GM21423 (cell line): ENCODE results near the gene CLSTN1.
"Not testable (repeated sequence)": the region's sequence is repeated elsewhere in the genome, so short reads cannot be mapped to it uniquely, and the experiment has no call there.

Experiments used
- ATAC-seq: cut with Tn5 transposase; IDR thresholded peaks from one replicate; pipeline ENCODE4 v1.9.1; 2021; ENCODE audit warnings: mild to moderate bottlenecking, moderate library complexity; ENCODE audit not compliant: unreplicated experiment

Gene CLSTN1

DNA sequence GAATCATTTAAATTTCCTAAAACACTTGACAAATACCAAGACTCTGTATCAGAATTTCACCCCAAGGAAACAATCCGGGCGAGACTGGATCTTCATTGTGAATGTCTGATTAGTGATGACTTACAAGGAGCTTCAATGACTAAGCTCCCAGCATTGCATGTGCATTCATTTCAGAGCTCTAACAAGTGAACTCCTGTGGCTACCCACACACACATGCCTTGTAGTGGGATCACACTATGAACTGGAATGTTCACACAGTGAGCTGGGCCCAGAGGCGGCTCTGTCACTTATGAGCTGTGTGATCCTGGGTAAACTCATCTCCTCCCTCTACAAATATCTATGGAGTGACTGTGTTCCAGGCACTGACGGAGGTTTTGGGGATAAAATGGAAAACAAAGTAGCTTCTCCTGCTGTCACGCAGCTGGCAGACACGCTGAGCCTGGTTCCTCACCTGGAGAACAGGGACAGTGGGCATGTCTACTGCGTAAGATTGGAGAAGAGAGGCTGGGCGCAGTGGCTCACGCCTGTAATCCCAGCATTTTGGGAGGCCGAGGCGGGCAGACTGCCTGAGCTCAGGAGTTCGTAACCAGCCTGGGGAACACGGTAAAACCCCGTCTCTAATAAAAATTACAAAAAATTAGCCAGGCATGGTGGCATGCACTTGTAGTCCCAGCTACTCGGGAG lies 56.9 kb downstream of the CLSTN1 start:
- no peak for ATAC-seq

DNA sequence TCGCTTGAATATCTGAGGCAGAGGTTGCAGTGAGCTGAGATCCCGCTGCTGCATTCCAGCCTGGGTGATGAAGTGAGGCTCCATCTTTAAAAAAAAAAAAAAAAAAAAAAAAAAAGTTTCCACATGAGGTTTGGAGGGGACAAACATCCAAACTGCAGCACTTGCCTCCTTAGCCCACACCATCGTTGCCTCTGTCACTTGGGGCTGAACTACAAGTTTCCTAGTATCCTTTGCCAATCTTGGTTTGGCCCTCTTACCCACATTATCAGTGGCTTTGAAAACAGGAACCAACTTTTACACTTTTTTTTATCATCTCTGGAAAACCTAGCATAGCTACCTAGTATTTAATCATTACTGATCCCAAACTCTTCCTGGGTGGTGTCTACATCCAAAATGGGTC lies 59.2 kb downstream of the CLSTN1 start:
- no peak for ATAC-seq

DNA sequence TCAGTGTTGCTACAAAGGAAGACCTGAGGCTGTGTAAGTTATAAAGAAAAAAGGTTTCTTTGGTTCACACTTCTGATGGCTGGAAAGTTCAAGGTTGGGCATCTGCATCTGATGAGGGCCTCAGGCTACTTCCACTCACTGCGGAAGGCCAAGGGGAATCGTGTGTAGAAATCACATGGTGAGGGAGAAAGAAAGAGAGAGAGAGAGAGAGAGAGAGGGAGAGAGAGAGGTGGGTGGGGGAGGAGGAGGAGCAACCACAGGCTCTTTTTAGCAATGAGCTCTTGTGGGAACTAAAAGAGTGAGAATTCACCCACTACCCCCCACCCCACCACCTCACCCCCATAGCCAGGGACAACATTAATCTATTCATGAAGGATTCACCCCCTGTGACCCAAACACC lies 59.9 kb downstream of the CLSTN1 start:
- ATAC-seq: no peak

DNA sequence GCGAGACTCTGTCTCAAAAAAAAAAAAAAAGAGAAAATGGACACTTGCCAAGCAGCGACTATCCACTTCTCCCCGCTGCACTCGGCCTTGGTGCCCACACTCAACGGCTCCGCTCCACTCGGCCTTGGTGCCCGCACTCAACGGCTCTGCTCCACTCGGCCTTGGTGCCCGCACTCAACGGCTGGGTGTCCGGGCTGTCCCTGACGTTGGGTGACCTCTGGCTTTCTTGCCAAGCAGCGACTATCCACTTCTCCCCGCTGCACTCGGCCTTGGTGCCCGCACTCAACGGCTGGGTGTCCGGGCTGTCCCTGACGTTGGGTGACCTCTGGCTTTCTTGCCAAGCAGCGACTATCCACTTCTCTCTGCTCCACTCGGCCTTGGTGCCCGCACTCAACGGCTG lies 61.3 kb downstream of the CLSTN1 start:
- not testable (repeated sequence) for ATAC-seq

DNA sequence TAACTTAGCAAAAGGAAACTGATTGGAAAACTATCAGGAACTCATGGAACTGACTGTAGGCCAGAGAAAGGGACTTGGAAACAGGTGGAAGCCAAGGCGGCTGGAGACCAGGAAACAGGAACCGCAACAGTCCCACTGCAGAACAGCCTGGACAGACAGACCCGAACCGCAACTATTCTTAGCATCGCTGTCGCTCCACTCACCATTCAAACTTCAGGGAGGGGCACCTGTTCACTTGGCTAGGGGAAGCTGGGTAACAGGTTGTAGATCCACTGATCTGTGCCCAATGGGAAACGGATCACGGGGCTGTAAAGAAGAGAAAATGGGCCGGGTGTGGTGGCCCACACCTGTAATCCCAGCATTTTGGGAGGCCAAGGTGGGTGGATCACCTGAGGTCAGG lies 61.9 kb downstream of the CLSTN1 start:
- no peak for ATAC-seq

DNA sequence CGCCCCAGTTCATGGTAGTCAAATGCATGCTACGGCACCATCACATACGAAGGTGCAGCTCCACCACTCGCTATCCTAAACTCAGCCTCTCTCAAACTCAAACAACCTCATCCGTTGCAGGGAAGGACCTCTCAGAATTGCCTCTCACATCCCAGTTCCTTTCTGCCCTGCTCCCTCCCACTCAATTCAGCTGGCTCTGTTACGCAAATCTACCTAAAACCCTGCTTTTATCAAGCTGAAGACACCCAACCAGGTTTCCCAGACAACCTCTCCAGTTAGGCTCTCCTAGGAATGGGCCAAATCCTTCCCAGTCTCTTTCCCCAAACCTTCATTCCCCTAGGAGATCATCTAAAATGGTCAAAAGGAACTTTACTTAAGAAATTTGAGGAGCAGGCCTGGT lies 62.9 kb downstream of the CLSTN1 start:
- ATAC-seq: no peak

DNA sequence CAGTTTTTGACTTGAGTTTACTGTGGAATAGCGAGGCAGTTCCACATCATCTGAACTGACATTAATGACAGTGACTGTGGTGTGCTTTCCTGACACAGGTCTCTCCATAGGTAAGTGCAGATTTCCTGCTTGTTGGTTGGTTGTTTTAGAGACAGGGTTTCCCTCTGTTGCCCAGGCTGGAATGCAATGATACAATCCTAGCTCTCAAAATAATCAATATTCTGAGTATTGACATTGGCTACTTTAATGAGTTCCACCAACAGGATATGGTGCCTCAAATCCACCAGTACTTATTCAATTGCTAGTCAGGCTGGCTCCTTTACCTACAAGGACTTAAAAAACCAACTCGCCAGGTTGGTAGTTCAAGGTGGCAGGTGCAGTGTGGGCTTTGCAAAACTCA lies 63.8 kb downstream of the CLSTN1 start:
- ATAC-seq: no peak

DNA sequence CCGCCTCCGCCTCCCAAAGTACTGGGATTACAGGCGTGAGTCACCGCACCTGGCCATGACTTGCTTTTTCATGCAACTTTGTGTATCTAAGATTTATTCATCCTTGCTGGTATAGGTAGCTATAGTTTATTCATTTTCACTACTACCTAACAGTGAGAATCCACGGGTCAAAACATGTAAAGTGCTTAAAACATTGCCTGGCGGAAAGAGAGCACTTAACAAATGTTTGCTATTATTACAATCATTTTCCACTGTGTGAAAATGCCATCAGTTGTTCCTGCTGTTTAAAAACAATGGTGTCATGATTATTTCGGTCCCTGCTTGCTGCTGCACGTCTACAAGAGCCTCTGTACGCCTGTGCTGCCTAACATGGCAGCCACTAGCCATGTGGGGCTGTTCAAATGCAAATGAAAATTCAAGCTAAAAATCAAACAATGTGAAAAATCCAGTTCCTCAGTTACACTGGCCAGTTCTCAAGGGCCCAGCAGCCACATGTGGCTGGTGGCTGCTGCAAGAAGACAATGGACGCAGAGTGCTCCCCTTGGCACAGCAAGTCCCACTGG lies 65.1 kb downstream of the CLSTN1 start:
- ATAC-seq: no peak

DNA sequence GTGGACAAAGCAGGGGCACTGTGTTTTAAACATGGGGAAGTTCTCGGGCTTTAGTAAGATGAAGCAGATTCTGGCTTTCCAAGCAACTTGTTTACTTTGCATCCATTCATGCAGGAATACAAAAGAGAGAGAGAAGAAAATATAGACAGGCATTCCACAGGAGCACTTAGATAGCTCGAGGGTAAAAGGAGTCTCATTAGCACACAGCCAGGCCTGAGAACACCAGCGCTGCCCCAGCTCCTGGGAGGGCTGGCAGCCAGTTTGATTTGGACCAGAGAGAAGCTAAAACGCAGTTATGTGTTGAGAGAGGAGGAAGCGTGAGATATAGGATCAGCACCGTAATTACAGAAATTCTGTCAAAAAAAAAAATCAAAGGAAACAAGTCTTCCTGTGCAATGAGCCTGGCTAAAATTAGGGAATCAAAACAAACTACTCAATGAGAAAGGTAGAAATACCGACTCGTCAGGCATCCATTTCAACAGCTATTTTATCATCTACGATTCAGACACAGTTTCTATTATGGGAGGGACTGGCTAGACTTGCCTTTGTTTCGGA lies 68.2 kb downstream of the CLSTN1 start:
- ATAC-seq: no peak

DNA sequence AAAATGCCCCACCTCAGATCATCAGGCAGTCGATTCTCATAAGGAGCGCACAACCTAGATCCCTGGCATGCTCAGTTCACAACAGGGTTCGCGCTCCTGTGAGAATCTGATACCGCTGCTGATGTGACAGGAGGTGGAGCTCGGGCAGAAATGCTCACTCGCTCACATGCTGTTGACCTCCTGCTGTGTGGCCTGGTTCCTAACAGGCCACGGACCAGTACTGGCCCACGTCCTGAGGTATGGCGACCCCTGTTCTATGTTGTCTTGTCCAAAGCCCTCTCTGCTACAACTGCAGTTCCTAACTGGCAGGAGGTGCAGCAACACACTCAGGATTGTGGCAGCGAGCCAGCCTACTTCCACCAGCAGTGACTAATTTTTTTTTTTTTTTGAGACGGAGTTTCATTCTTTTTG lies 70.6 kb downstream of the CLSTN1 start:
- no peak for ATAC-seq

DNA sequence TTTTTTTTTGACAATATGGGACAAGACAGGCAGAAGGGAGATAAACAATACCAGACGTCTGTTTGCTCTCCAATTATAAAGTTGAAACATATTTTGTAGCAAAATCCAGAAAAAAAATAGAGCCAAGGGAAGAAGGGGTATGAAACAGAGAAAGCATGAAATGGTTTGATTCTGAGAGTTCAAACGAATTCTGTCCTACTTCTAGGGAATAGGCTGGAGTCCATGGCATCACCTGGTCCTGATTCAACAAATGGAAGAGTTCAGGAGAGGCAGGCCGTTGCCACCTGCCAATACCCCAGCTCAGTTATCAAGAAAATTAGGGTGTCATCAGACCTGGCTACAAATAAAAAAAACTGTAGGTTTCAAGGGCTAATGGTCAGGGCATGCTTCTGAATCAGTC lies 71.8 kb downstream of the CLSTN1 start:
- no peak for ATAC-seq

DNA sequence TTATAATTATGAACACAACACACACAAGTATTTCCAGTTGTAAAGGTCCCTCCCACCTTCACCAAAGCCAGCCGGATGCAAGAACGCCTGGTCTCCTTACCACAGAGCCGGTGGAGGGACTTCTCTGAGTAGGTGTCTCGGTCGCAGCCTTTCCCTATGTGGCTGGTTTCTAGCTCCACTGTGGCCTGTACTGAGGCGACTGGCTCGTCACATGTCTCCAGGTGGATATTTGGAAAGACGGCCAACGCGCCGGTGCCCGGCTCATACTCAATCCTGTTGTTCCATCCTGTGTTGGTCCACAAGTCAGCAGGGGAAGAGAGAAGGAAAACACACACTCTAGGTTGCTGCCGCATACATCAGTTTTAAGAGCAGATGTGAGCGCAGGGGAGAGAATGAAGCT lies 74.4 kb downstream of the CLSTN1 start:
- ATAC-seq: no peak

DNA sequence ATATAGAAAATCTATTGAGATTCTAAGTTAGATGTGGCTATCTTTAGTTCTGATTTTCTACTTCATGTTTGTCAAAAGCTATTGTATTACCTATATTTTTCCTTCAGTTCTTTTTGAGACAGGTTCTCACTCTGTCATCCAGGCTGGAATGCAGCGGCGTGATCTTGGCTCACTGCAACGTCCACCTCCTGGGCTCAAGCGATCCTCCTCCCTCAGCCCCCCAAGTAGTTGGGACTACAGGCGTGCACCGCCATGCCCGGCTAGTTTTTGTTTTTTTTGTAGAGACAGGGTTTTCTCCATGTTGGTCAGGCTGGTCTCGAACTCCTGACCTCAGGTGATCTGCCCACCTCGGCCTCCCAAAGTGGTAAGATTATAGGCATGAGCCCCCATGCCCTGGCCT lies 75.4 kb downstream of the CLSTN1 start:
- ATAC-seq: not testable (repeated sequence)

DNA sequence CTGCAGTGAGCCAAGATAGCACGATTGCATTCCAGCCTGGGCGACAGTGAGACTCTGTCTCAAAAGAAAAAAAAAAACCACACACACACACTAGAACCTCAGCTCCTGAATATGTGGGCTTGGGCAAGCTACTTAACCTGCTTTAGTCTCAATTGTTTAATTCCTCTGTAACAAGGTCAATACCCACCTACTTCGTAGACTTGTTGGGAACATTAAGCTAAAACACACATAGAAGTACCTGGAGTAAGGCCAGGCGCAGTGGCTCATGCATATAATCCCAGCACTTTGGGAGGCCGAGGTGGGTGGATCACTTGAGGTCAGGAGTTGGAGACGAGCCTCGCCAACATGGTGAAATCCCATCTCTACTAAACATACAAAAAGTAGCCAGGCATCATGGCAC lies 77.1 kb downstream of the CLSTN1 start:
- ATAC-seq: no peak

DNA sequence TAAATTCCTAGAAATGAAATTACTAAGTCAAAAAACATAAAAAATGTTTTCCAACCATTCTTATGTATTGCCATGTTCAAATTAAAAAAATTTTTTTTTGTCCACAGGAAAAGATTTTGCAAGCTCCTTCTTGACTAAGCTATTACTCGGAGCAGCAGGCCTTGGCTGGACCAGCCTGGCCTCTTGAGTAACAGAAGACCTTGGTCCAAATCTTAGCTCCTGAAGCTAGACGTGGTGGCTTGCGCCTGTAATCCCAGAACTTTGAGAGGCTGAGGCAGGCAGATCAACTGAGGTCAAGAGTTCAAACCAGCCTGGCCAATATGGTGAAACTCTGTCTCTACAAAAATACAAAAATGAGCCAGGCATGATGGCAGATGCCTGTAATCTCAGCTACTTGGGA lies 77.6 kb downstream of the CLSTN1 start:
- ATAC-seq: no peak

DNA sequence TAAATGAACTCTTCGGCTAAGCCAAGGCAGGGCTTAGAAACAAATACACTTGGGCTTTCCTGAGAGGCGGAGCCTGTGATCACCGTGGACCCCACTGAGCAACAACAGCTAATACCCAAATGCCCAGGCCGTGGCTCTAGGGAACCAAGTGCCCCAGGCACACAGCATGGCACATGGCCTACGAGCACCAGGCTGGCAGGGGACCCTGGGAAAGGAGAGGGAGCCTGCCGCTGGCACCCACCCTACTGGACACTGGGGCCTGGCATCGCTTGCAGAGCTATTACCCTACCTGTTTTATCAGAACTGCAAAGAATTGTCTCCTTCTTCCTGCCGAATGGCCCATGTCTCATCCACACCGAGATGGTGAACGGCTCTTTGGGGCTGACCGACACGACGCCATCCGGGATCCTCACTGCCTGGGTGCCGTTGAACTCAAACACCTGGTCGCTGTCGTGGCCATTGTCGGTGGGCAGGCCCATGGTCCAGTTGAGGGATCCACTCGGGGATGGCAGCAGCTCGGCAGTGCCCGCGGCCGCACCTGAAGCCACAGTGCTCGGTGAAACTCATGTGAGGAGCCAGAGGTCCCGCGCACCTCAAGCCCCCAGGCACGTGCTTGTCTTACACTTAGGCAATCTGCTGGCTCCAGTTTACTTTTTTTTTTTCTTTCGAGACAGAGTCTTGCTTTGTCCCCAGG lies 79.5 kb downstream of the CLSTN1 start:
- no peak for ATAC-seq

DNA sequence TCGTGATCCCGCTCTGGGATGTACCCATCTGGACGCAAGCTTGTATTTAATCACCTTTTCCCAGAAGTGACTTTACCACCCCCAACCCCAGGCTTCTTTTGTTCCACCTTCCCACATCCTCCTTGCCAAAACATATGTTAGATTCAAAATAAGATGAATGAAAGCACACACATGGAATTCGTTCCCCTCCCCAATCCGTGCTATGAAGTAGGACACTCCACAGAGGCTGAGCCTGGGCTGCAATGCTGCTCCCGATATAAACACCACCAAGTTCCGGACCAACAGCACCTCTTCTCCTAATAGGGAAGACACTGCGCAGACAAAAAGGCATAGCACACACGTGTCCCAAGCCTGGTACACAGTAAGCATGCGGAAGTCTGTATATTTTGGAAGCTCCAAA lies 86.1 kb downstream of the CLSTN1 start:
- ATAC-seq: no peak

DNA sequence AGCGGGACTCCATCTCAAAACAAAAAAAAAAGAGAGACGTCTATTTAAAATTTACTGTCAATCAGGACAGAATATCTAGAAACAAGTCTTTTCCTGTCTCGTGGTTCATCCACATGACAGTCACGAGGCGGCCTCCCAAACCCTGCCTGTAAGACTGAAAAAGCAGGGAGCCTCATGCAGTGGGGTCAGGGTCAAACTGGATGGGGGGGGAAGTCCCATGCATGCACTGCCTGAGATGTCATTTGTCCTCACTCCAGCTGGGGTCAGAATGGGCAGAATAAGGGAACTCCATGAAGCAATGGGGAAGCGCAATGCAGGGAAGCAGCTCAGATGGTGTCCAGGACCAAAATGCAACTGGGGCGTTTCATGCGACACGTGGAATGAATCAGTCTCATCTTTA lies 86.7 kb downstream of the CLSTN1 start:
- ATAC-seq: no peak

DNA sequence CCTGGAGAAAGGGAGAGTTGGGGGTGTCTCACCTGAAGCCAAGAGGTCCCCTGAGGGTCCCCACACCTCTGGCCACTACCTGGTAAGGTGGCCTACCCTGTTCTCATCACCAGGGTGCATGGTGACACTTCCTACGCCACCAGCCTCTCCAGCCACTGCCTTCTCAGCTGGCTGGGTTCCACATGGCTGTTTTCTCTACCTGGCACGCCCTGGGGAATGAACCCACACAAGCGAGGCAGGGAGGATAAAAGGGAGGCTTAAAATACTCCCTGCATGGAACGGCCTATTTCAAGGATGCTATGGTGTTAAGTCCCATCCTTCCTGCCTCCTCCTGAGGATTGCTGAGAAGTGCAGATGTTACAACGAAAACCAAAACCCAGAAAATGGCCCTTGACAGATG lies 87.5 kb downstream of the CLSTN1 start:
- no peak for ATAC-seq

DNA sequence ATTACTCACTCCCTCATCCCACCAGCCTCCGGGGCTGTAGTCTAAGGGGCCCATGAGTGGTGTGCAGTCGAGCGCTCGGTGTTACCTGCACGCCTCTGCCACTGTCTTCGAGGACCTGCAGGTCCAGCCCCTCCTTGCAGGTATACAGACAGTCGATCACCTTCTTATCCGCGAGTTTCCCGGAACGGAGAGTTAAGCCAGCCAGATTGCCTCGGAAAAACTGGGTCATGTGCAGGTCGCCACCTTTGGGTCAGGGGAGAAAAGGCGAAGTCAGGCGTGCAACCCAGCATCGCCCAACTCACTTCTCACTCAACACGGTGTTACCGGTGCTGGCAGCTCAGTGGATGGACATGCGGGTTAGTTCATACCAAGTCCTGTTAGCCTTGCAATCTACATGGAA lies 88.0 kb downstream of the CLSTN1 start:
- no peak for ATAC-seq

DNA sequence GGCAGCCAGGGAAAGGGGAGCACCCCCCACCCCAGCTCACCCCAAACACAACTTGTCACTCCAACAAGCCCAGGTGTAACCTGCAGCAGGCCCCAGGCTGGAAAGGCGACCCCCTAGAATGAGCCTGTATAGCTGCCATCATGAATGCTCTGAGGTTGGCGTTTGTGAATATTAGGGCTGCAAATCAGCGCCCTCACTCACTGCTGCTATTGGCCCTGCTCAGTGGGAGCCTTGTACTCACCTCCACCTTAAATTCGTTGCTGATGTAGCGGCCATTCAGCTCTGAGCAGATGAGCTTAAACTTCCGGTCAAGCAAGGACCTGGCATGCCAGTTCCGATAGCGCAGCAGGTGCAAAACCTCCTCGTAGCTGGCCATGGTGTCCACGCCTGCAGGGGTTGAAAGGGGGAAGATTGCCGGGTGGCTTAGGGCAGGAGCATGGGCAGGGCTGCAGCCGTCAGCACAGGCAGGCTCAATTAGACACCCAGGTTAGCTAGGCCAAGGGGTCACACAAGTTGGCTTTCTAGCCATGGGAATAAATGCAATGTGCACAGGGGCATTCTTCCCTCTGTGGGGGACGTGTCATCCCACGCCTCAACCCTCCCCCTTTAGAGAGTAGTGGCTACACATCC lies 90.5 kb downstream of the CLSTN1 start:
- no peak for ATAC-seq
